ENCODE results near the gene RHOD. TPM values are rescaled to one million over a fixed set of nuclear protein-coding genes. Genes with fewer than 3 reads are reported as not detected.

The RHOD gene
- total RNA-seq, 1 experiment from 2014 or later, result 13.1 TPM

DNA sequence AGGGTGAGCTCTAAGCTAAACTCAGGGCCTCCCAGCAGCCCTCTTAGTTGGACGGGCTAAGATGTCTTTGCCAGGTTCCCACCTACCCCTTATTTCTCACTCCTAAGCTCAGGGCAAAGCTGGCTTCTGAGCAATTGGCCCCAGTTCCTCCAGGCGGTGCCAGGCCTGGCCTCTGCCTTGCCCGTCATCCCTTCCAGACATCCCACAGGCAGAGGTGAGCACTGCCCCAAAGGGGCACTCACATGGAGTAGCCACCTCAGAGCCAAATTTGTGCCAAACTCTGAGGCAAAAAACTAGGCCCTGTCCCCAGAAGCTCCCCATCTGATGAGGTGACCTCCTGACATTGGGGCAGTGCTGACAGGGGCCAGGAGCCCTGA lies 9.7 kb downstream of the RHOD start:
- H3K27me3 Mint-ChIP-seq (ENCODE audit: low read depth), result no peaks in the 10 kb centered on the region
- no peaks in the 10 kb centered on the region for H3K36me3 Mint-ChIP-seq
- H3K9me3 Mint-ChIP-seq, result no peaks in the 10 kb centered on the region
- ChIA-PET POLR2A (no interaction called here), CTCF (interaction anchor here (0.6 to 2.6 kb wide), 5 partner anchors 11 to 573 kb away, joined by 3 to 8 read pairs (median 4); no protein-coding TSS in a partner anchor)
- no peak for TF ChIP-seq MYBL2 (CRISPR knock-in tag; IDR thresholded peaks at IDR 0.05)
- TF ChIP-seq FOXP1 (CRISPR knock-in tag; IDR thresholded peaks at IDR 0.05; ENCODE audit: borderline replicate concordance), result no peak
- TF ChIP-seq, protein P1, sequence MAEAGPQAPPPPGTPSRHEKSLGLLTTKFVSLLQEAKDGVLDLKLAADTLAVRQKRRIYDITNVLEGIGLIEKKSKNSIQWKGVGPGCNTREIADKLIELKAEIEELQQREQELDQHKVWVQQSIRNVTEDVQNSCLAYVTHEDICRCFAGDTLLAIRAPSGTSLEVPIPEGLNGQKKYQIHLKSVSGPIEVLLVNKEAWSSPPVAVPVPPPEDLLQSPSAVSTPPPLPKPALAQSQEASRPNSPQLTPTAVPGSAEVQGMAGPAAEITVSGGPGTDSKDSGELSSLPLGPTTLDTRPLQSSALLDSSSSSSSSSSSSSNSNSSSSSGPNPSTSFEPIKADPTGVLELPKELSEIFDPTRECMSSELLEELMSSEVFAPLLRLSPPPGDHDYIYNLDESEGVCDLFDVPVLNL (CRISPR knock-in tag; IDR thresholded peaks at IDR 0.05; ENCODE audit: borderline replicate concordance, low read depth), result no peak
- TF ChIP-seq CREM (CRISPR knock-in tag; IDR thresholded peaks at IDR 0.05), result no peak
- TF ChIP-seq, protein P2, sequence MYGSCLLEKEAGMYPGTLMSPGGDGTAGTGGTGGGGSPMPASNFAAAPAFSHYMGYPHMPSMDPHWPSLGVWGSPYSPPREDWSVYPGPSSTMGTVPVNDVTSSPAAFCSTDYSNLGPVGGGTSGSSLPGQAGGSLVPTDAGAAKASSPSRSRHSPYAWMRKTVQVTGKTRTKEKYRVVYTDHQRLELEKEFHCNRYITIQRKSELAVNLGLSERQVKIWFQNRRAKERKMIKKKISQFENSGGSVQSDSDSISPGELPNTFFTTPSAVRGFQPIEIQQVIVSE (CRISPR knock-in tag; IDR thresholded peaks at IDR 0.05; ENCODE audit: borderline replicate concordance), result no peak
- TF ChIP-seq NR3C1 (CRISPR knock-in tag; conservative IDR thresholded peaks at IDR 0.05; ENCODE audit: low read depth), result no peak
- TF ChIP-seq, protein P3, sequence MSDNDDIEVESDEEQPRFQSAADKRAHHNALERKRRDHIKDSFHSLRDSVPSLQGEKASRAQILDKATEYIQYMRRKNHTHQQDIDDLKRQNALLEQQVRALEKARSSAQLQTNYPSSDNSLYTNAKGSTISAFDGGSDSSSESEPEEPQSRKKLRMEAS (CRISPR knock-in tag; IDR thresholded peaks at IDR 0.05), result no peak
- TF ChIP-seq, protein P4, sequence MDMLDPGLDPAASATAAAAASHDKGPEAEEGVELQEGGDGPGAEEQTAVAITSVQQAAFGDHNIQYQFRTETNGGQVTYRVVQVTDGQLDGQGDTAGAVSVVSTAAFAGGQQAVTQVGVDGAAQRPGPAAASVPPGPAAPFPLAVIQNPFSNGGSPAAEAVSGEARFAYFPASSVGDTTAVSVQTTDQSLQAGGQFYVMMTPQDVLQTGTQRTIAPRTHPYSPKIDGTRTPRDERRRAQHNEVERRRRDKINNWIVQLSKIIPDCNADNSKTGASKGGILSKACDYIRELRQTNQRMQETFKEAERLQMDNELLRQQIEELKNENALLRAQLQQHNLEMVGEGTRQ (CRISPR knock-in tag; IDR thresholded peaks at IDR 0.05), result no peak
- no peak for TF ChIP-seq ZNF138 (CRISPR knock-in tag; conservative IDR thresholded peaks at IDR 0.05)
- TF ChIP-seq TP53 (CRISPR knock-in tag; IDR thresholded peaks at IDR 0.05), result no peak
- no peak for TF ChIP-seq ZNF219 (CRISPR knock-in tag; IDR thresholded peaks at IDR 0.05; ENCODE audit: borderline replicate concordance)
- TF ChIP-seq, protein P5, sequence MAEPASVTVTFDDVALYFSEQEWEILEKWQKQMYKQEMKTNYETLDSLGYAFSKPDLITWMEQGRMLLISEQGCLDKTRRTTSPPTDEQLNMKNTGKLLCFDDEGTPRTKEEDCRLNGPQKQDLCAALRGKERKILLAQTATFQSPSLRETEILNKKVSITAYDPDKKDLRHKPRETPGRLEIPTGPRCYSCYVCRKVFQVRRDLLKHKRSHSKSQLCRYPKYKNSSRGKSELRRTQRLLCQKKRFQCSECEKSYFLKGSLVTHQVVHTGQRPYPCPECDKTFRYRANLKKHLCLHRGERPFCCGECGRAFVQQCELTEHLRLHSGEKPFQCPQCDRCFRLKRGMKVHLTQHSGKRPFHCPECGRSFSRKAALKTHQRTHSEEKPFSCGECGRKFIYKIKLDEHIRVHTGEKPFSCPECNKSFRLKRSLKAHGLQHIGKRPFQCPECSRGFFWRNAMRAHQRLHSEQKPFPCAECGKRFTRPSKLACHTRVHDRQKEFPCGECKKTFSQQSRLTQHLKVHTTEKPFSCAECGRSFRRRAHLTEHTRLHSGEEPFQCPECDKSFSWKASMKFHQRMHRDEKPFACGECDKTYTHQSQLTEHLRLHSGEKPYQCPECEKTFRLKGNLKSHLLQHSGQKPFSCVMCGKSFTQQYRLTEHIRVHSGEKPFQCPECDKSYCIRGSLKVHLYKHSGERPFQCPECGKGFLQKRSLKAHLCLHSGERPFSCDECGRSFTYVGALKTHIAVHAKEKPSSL (CRISPR knock-in tag; conservative IDR thresholded peaks at IDR 0.05), result no peak
- TF ChIP-seq OVOL2 (CRISPR knock-in tag; IDR thresholded peaks at IDR 0.05; ENCODE audit: borderline replicate concordance), result no peak
- no peak for TF ChIP-seq ELF4 (CRISPR knock-in tag; IDR thresholded peaks at IDR 0.05; ENCODE audit: low read depth)
- TF ChIP-seq ZNF317 (CRISPR knock-in tag; IDR thresholded peaks at IDR 0.05; ENCODE audit: borderline replicate concordance, low read depth), result no peak
- no peak overlapping the region for H3K27ac Mint-ChIP-seq
- ATAC-seq (no peak), DNase-seq (ENCODE audit: low spot score) (no peak)
- H3K4me1 Mint-ChIP-seq, result no peaks in the 10 kb centered on the region
- no peak overlapping the region for H3K4me3 Mint-ChIP-seq

DNA sequence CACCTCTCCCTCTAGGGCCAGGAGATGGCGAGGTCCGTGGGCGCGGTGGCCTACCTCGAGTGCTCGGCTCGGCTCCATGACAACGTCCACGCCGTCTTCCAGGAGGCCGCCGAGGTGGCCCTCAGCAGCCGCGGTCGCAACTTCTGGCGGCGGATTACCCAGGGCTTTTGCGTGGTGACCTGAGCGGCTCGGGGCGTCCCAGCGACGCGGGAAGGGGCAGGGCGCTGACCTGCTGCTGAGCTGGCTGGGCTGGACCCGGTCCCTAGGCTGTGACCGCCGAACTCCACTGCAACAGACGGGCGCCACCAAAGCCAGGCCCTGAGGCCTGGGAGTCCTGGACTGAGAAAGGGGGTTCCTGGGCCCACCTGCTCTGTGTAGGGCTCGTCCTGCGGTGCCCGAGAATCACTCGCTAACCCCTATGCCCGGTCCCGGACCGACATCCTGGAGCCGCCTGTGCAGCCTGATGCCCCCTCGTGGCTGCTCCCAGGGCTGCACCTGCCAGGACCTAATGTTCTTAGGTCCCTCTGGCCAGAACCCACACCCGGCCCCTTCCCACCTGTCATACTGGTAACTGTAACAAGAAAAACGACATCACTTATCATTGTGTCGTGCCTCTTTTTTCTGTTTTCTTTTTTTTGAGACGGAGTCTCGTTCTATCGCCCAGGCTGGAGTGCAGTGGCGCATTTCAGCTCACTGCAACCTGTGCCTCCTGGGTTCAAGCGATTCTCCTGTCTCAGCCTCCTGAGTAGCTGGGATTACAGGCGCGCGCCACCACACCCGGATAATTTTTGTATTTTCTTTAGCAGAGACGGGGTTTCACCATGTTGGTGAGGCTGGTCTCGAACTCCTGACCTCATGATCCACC lies 15.0 kb downstream of the RHOD start:
- DNase-seq (ENCODE audit: low spot score) (peak; percentile 93), ATAC-seq (peak; percentile 98)
- no peaks in the 10 kb centered on the region; the same call in 1 of the 2 replicates for H3K27me3 Mint-ChIP-seq (ENCODE audit: low read depth)
- peaks cover 8% of the 10 kb centered on the region; the same call in 1 of the 2 replicates for H3K4me1 Mint-ChIP-seq
- ChIA-PET POLR2A (no interaction called here), CTCF (interaction anchor here (0.6 to 7.8 kb wide), 8 partner anchors 10 to 310 kb away, joined by 3 to 82 read pairs (median 4); partner anchors contain the start of genes RHOD and SYT12)
- no peak for TF ChIP-seq RELA (CRISPR knock-in tag; IDR thresholded peaks at IDR 0.05; ENCODE audit: borderline replicate concordance)
- 0 out of 2 replicates have a peak, but pooled peaks have one; percentile 12 for TF ChIP-seq ETV6 (CRISPR knock-in tag; IDR thresholded peaks at IDR 0.05)
- no peak for TF ChIP-seq MYBL2 (CRISPR knock-in tag; IDR thresholded peaks at IDR 0.05)
- TF ChIP-seq, protein P6, sequence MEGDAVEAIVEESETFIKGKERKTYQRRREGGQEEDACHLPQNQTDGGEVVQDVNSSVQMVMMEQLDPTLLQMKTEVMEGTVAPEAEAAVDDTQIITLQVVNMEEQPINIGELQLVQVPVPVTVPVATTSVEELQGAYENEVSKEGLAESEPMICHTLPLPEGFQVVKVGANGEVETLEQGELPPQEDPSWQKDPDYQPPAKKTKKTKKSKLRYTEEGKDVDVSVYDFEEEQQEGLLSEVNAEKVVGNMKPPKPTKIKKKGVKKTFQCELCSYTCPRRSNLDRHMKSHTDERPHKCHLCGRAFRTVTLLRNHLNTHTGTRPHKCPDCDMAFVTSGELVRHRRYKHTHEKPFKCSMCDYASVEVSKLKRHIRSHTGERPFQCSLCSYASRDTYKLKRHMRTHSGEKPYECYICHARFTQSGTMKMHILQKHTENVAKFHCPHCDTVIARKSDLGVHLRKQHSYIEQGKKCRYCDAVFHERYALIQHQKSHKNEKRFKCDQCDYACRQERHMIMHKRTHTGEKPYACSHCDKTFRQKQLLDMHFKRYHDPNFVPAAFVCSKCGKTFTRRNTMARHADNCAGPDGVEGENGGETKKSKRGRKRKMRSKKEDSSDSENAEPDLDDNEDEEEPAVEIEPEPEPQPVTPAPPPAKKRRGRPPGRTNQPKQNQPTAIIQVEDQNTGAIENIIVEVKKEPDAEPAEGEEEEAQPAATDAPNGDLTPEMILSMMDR (IDR thresholded peaks at IDR 0.05), result peak; percentile 90
- TF ChIP-seq TEAD1 (CRISPR knock-in tag; IDR thresholded peaks at IDR 0.05), result no peak
- TF ChIP-seq CREM (CRISPR knock-in tag; IDR thresholded peaks at IDR 0.05), result peak; percentile 64; the same call in 1 of the 2 replicates
- TF ChIP-seq, protein P7, sequence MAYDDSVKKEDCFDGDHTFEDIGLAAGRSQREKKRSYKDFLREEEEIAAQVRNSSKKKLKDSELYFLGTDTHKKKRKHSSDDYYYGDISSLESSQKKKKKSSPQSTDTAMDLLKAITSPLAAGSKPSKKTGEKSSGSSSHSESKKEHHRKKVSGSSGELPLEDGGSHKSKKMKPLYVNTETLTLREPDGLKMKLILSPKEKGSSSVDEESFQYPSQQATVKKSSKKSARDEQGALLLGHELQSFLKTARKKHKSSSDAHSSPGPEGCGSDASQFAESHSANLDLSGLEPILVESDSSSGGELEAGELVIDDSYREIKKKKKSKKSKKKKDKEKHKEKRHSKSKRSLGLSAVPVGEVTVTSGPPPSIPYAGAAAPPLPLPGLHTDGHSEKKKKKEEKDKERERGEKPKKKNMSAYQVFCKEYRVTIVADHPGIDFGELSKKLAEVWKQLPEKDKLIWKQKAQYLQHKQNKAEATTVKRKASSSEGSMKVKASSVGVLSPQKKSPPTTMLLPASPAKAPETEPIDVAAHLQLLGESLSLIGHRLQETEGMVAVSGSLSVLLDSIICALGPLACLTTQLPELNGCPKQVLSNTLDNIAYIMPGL (CRISPR knock-in tag; IDR thresholded peaks at IDR 0.05), result peak; percentile 68; the same call in 1 of the 2 replicates
- TF ChIP-seq ESRRA (CRISPR knock-in tag; IDR thresholded peaks at IDR 0.05; ENCODE audit: borderline replicate concordance), result no peak
- no peaks in the 10 kb centered on the region for H3K9me3 Mint-ChIP-seq
- no peak overlapping the region for H3K27ac Mint-ChIP-seq
- no peaks in the 10 kb centered on the region for H3K36me3 Mint-ChIP-seq
- H3K4me3 Mint-ChIP-seq, result peak overlapping the region; percentile 53

All from WTC11 (cell line).